SK-N-SH (cell line): Measurements from ENCODE around the gene CD200. TPM values are rescaled to one million over a fixed set of nuclear protein-coding genes. Genes with fewer than 3 reads are reported as not detected.

Source experiments
- CTCF ChIA-PET: fragments of 300-600, 350-600 bp; formaldehyde crosslinking; extraction: SDS; loops from one replicate; lab custom pipeline; 2021; lab: Yijun Ruan, JAX
- POLR2A ChIA-PET: fragments of 350-600 bp; sonication (Branson Sonifier 250); formaldehyde crosslinking; extraction: SDS; loops from one replicate; lab custom pipeline; 2020; ENCODE audit warnings: antibody characterized with exemption, inconsistent platforms; lab: Yijun Ruan, JAX
- DNase-seq: peaks from one replicate; pipeline ENCODE4 v3.0.0; 2012
- H2AFZ ChIP-seq: fragments of 200-600 bp; sonication (generic); 2 replicates; pipeline ENCODE4 v1.8.1; 2016; ENCODE audit warnings: antibody characterized with exemption, mild to moderate bottlenecking, low read depth
- H3F3A ChIP-seq: fragments of 200-600 bp; sonication (generic); replicated peaks from 2 replicates; pipeline ENCODE3; 2016; ENCODE audit warnings: antibody characterized with exemption, mild to moderate bottlenecking; ENCODE audit not compliant: insufficient read depth
- H3K27ac ChIP-seq, 2 experiments: fragments of 200-500 bp in 1 of 2; fragments of 200-600 bp in 1 of 2; sonication (Bioruptor generic) in 1 of 2; sonication (generic), shearing (Covaris generic) in 1 of 2; 2 replicates each; pipeline versions ENCODE4 v1.5.1 to v1.6.1; 2014 to 2016; ENCODE audit warnings: low read depth in 2 of 2, inconsistent platforms in 1 of 2, low read length in 1 of 2, mild to moderate bottlenecking in 1 of 2, mixed read lengths in 1 of 2
- H3K27me3 ChIP-seq: fragments of 200-600 bp; sonication (generic), shearing (Covaris generic); 2 replicates; pipeline ENCODE4 v1.6.1; 2016; ENCODE audit warnings: mixed run types; ENCODE audit not compliant: insufficient read depth
- H3K36me3 ChIP-seq, 2 experiments: fragments of 200-500 bp in 1 of 2; fragments of 200-600 bp in 1 of 2; sonication (Bioruptor generic) in 1 of 2; sonication (generic) in 1 of 2; replicated peaks in 1 of 2; 2 replicates each; pipeline versions ENCODE3 to v1.5.1; 2014 to 2016; ENCODE audit warnings: low read length in 1 of 2, mild to moderate bottlenecking in 1 of 2; ENCODE audit not compliant: insufficient read depth in 2 of 2, control insufficient read depth in 1 of 2
- H3K4me1 ChIP-seq, 2 experiments: fragments of 200-500 bp in 1 of 2; fragments of 200-600 bp in 1 of 2; sonication (Bioruptor generic) in 1 of 2; sonication (generic), shearing (Covaris generic) in 1 of 2; 2 replicates each; pipeline versions ENCODE4 v1.5.1 to v1.6.1; 2014 to 2016; ENCODE audit warnings: low read depth in 1 of 2, low read length in 1 of 2, mixed run types in 1 of 2; ENCODE audit not compliant: insufficient read depth in 2 of 2, control insufficient read depth in 1 of 2
- H3K4me2 ChIP-seq: fragments of 200-600 bp; sonication (generic), shearing (Covaris generic); 2 replicates; pipeline ENCODE4 v1.6.1; 2017; ENCODE audit warnings: mixed run types
- H3K4me3 ChIP-seq, 2 experiments: fragments of 200-500 bp in 1 of 2; fragments of 200-600 bp in 1 of 2; sonication (Bioruptor generic) in 1 of 2; sonication (generic), shearing (Covaris generic) in 1 of 2; 2 replicates each; pipeline versions ENCODE4 v1.5.1 to v1.8.1; 2014 to 2016; ENCODE audit warnings: low read depth in 2 of 2, inconsistent platforms in 1 of 2, low read length in 1 of 2, mild to moderate bottlenecking in 1 of 2, mixed read lengths in 1 of 2, moderate library complexity in 1 of 2
- H3K79me2 ChIP-seq: fragments of 200-600 bp; sonication (generic); 2 replicates; pipeline ENCODE4 v1.8.1; 2017; ENCODE audit warnings: mild to moderate bottlenecking; ENCODE audit not compliant: insufficient read depth
- H3K9ac ChIP-seq: fragments of 200-600 bp; sonication (generic); 2 replicates; pipeline ENCODE4 v1.6.1; 2017; ENCODE audit warnings: mixed run types
- H3K9me2 ChIP-seq: fragments of 200-600 bp; sonication (generic); 2 replicates; pipeline ENCODE4 v1.6.1; 2017; ENCODE audit warnings: mixed run types
- H3K9me3 ChIP-seq: fragments of 200-600 bp; sonication (generic); 2 replicates; pipeline ENCODE4 v1.6.1; 2017; ENCODE audit warnings: mixed run types, mild to moderate bottlenecking, moderate library complexity
- H4K20me1 ChIP-seq: fragments of 200-600 bp; sonication (generic); 2 replicates; pipeline ENCODE4 v1.6.1; 2017; ENCODE audit warnings: mild to moderate bottlenecking, mixed run types; ENCODE audit not compliant: insufficient read depth
- EP300 ChIP-seq, 2 experiments: IDR thresholded peaks; 2 replicates each; pipeline versions ENCODE4 v1.4.0 to v1.6.1; 2012; ENCODE audit warnings: borderline replicate concordance in 1 of 2, low read depth in 1 of 2, low read length in 1 of 2
- FOSL2 ChIP-seq: IDR thresholded peaks from 2 replicates; pipeline ENCODE4 v1.4.0; 2012; ENCODE audit warnings: low read depth, mild to moderate bottlenecking, moderate library complexity, borderline replicate concordance
- FOXJ3 ChIP-seq: sonication (generic); formaldehyde crosslinking; IDR thresholded peaks from 2 replicates; pipeline ENCODE4 v1.5.1; 2020; ENCODE audit warnings: mild to moderate bottlenecking, missing genetic modification reagents
- GABPA ChIP-seq: IDR thresholded peaks from 2 replicates; pipeline ENCODE4 v1.4.0; 2012; ENCODE audit warnings: low read depth, mild to moderate bottlenecking
- JUND ChIP-seq: IDR thresholded peaks from 2 replicates; pipeline ENCODE4 v1.4.0; 2012
- MEF2A ChIP-seq: IDR thresholded peaks from 2 replicates; pipeline ENCODE4 v1.4.0; 2012; ENCODE audit warnings: low read depth, borderline replicate concordance
- NRF1 ChIP-seq: IDR thresholded peaks from 2 replicates; pipeline ENCODE4 v1.6.1; 2012; ENCODE audit warnings: low read depth, mild to moderate bottlenecking, low read length
- POLR2AphosphoS5 ChIP-seq: IDR thresholded peaks from 2 replicates; pipeline ENCODE4 v1.6.1; 2012; ENCODE audit warnings: low read depth, low read length
- RCOR1 ChIP-seq: fragments of 150-350 bp; IDR thresholded peaks from 2 replicates; pipeline ENCODE4 v1.6.1; 2017; ENCODE audit warnings: antibody characterized with exemption, low read length
- RFX5 ChIP-seq: IDR thresholded peaks from 2 replicates; pipeline ENCODE4 v1.6.1; 2012; ENCODE audit warnings: mild to moderate bottlenecking, improper control_type of control experiment, low read length
- RXRA ChIP-seq: IDR thresholded peaks from 2 replicates; pipeline ENCODE4 v1.4.0; 2012; ENCODE audit warnings: low read depth, mild to moderate bottlenecking, borderline replicate concordance
- SIN3A ChIP-seq: IDR thresholded peaks from 2 replicates; pipeline ENCODE4 v1.6.1; 2012; ENCODE audit warnings: low read depth, mild to moderate bottlenecking, low read length, moderate library complexity, borderline replicate concordance
- TAF1 ChIP-seq: IDR thresholded peaks from 2 replicates; pipeline ENCODE4 v1.6.1; 2012; ENCODE audit warnings: low read depth, mild to moderate bottlenecking, low read length, moderate library complexity, borderline replicate concordance
- polyA plus RNA-seq, 3 experiments: library from polyadenylated mRNA; depleted of rRNA; stranded (reverse); fragments of >200 nt; gene quantifications; 2 replicates each; pipeline ENCODE4 v1.2.3, GENCODE V29; 2012
- TF ChIP-seq, protein P1 (sequence below): IDR thresholded peaks from 2 replicates; pipeline ENCODE4 v1.4.0; 2012; ENCODE audit warnings: low read depth
- TF ChIP-seq, protein P2 (sequence below): IDR thresholded peaks from 2 replicates; pipeline ENCODE4 v1.4.0; 2012; ENCODE audit warnings: low read depth, borderline replicate concordance
- TF ChIP-seq, protein P3 (sequence below): fragments of 150-350 bp; IDR thresholded peaks from 2 replicates; pipeline ENCODE4 v1.6.1; 2017; ENCODE audit warnings: antibody characterized with exemption, low read length, low read depth, borderline replicate concordance
- TF ChIP-seq, protein P4 (sequence below): IDR thresholded peaks from 2 replicates; pipeline ENCODE4; 2012

The CD200 gene
- polyA plus RNA-seq, 1 of the 3 experiments (the other 2 are of a cell fraction), result 1.1 TPM

DNA sequence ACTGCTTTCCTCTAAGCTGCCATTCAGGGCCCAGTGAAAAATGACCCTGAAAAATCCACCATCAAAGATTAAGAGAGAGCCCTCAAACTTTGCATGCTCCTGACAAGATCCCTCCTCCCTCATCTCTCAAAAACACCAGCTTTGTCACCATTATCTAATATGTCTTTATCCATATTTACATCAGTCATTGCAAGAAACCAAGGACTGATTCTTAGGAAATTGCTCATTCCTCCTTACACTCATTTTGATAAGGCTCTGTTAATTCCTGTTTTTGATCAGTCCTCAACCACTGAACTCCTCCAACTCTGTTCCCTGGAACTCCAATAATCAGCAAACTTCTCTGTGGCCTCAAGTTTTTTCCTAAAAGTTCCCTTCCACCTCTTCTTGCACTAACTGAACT, 51.8 kb downstream of the CD200 start:
- no peak overlapping the region for H3K4me2 ChIP-seq
- no peaks in the 10 kb centered on the region for H3K9me2 ChIP-seq
- POLR2A ChIA-PET, result no interaction called here
- H3K79me2 ChIP-seq, result no peaks in the 10 kb centered on the region
- H3K4me1 ChIP-seq, result no peaks in the 10 kb centered on the region
- H3K36me3 ChIP-seq, result no peaks in the 10 kb centered on the region
- CTCF ChIA-PET, result no interaction called here
- H3K27me3 ChIP-seq, result no peaks in the 10 kb centered on the region
- H4K20me1 ChIP-seq, result no peaks in the 10 kb centered on the region
- H3K27ac ChIP-seq, result no peak overlapping the region
- H3K9ac ChIP-seq, result no peak overlapping the region
- no peaks in the 10 kb centered on the region for H3F3A ChIP-seq
- no peak overlapping the region for H3K4me3 ChIP-seq
- peak overlapping the region; percentile 69; the same call in 1 of the 2 replicates for H2AFZ ChIP-seq
- H3K9me3 ChIP-seq, result no peaks in the 10 kb centered on the region
- DNase-seq, result no peak
- TF ChIP-seq NRF1, result no peak

DNA sequence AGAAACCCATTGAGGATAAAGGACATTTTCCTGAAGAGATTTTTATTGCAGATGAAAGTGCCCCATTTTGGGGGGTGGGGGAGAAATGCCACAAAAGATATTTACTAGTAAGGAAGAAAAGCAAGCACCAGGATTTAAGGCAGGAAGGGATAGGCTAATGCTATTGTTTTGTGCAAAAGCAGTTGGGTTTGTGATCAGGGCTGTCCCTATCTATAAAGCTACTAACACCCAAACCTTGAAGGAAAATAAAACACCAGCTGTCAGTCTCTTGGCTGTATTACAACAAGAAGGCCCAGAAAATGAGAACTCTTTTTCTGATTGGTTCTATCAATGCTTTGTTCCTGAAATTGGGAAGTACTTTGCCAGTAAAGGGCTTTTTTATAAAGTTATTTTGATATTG, 56.0 kb downstream of the CD200 start:
- H3K27ac ChIP-seq, result no peak overlapping the region
- TF ChIP-seq POLR2AphosphoS5 (no peak), RFX5 (no peak), RXRA (no peak), FOXJ3 (no peak)
- TF ChIP-seq, protein P1, sequence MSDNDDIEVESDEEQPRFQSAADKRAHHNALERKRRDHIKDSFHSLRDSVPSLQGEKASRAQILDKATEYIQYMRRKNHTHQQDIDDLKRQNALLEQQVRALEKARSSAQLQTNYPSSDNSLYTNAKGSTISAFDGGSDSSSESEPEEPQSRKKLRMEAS, result no peak
- TF ChIP-seq, all 33 proteins: peak for 0
- H3F3A ChIP-seq, result peaks cover 7% of the 10 kb centered on the region
- H2AFZ ChIP-seq, result no peak overlapping the region
- no peaks in the 10 kb centered on the region for H4K20me1 ChIP-seq
- H3K27me3 ChIP-seq, result no peaks in the 10 kb centered on the region
- POLR2A ChIA-PET, result no interaction called here
- 0 out of 4 replicates have a peak, but pooled peaks cover 0 to 5% of the 10 kb centered on the region in 2 experiments for H3K4me1 ChIP-seq
- H3K9ac ChIP-seq, result no peak overlapping the region
- no peaks in the 10 kb centered on the region for H3K9me3 ChIP-seq
- H3K9me2 ChIP-seq, result no peaks in the 10 kb centered on the region
- H3K4me2 ChIP-seq, result no peak overlapping the region
- CTCF ChIA-PET, result interaction anchor here (1.0 kb wide), 1 partner anchor 119 kb away, joined by 3 read pairs; no protein-coding TSS in a partner anchor
- no peak overlapping the region for H3K4me3 ChIP-seq
- DNase-seq, result no peak
- no peaks in the 10 kb centered on the region for H3K79me2 ChIP-seq
- H3K36me3 ChIP-seq, result no peaks in the 10 kb centered on the region

DNA sequence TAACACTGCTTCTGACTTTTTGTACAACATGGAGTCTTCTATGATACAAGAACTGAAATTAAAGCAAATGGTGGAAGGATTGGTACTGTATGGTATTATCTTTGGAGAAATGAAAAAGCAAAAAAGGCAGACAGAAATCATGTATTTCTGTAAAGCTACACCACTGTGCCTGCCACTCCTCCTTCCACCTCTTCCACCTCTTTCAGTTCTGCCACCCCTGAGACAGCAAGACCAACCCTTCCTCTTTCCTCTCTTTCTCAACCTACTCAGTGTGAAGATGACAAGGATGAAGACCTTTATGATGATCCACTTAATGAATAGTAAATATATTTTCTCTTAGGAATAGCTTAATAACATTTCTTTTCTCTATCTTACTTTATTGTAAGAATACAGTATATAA, 57.0 kb downstream of the CD200 start:
- ChIA-PET CTCF (interaction anchor here (1.3 kb wide), 1 partner anchor 51 kb away, joined by 3 read pairs; no protein-coding TSS in a partner anchor), POLR2A (no interaction called here)
- H3K9me3 ChIP-seq, result no peaks in the 10 kb centered on the region
- H3K9ac ChIP-seq, result no peak overlapping the region
- H3K4me1 ChIP-seq, result 0 out of 4 replicates have a peak, but pooled peaks cover 0 to 5% of the 10 kb centered on the region in 2 experiments
- no peaks in the 10 kb centered on the region for H3K36me3 ChIP-seq
- peak overlapping the region in 1 of 2 experiments; percentile 84; a peak in 2 of 4 replicates for H3K27ac ChIP-seq
- H3K9me2 ChIP-seq, result no peaks in the 10 kb centered on the region
- H3K27me3 ChIP-seq, result no peaks in the 10 kb centered on the region
- H4K20me1 ChIP-seq, result no peaks in the 10 kb centered on the region
- H3K4me3 ChIP-seq, result no peak overlapping the region
- H3K4me2 ChIP-seq, result no peak overlapping the region
- peaks cover 7% of the 10 kb centered on the region for H3F3A ChIP-seq
- H2AFZ ChIP-seq, result peak overlapping the region; percentile 7; the same call in 1 of the 2 replicates
- no peak for DNase-seq
- H3K79me2 ChIP-seq, result no peaks in the 10 kb centered on the region
- TF ChIP-seq TAF1 (no peak), FOSL2 (no peak), NRF1 (no peak), EP300 (IDR thresholded peaks at IDR 0.05; ENCODE audit: borderline replicate concordance in 1 of 2, low read depth in 1 of 2, low read length in 1 of 2) (no peak), FOXJ3 (no peak), MEF2A (no peak), RCOR1 (no peak), GABPA (no peak), SIN3A (no peak), JUND (no peak)
- TF ChIP-seq, protein P2, sequence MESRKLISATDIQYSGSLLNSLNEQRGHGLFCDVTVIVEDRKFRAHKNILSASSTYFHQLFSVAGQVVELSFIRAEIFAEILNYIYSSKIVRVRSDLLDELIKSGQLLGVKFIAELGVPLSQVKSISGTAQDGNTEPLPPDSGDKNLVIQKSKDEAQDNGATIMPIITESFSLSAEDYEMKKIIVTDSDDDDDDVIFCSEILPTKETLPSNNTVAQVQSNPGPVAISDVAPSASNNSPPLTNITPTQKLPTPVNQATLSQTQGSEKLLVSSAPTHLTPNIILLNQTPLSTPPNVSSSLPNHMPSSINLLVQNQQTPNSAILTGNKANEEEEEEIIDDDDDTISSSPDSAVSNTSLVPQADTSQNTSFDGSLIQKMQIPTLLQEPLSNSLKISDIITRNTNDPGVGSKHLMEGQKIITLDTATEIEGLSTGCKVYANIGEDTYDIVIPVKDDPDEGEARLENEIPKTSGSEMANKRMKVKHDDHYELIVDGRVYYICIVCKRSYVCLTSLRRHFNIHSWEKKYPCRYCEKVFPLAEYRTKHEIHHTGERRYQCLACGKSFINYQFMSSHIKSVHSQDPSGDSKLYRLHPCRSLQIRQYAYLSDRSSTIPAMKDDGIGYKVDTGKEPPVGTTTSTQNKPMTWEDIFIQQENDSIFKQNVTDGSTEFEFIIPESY, result no peak
- TF ChIP-seq, protein P3, sequence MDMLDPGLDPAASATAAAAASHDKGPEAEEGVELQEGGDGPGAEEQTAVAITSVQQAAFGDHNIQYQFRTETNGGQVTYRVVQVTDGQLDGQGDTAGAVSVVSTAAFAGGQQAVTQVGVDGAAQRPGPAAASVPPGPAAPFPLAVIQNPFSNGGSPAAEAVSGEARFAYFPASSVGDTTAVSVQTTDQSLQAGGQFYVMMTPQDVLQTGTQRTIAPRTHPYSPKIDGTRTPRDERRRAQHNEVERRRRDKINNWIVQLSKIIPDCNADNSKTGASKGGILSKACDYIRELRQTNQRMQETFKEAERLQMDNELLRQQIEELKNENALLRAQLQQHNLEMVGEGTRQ, result no peak
- TF ChIP-seq, protein P1, result no peak
- TF ChIP-seq, protein P4, sequence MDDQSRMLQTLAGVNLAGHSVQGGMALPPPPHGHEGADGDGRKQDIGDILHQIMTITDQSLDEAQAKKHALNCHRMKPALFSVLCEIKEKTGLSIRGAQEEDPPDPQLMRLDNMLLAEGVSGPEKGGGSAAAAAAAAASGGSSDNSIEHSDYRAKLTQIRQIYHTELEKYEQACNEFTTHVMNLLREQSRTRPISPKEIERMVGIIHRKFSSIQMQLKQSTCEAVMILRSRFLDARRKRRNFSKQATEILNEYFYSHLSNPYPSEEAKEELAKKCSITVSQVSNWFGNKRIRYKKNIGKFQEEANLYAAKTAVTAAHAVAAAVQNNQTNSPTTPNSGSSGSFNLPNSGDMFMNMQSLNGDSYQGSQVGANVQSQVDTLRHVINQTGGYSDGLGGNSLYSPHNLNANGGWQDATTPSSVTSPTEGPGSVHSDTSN, result no peak
